ENCODE measurements around the gene PAPPA.

- TF ChIP-seq EZH2 (IDR thresholded peaks at IDR 0.05) (no peak), RAD21 (IDR thresholded peaks at IDR 0.05; ENCODE audit: low read depth) (no peak), CEBPB (IDR thresholded peaks at IDR 0.05; ENCODE audit: low read depth) (no peak), POLR2AphosphoS5 (IDR thresholded peaks at IDR 0.05; ENCODE audit: low read depth, low read length) (no peak), EZH2phosphoT487 (IDR thresholded peaks at IDR 0.05; ENCODE audit: borderline replicate concordance) (no peak), YY1 (IDR thresholded peaks at IDR 0.05; ENCODE audit: extremely low read depth, insufficient replicate concordance, low read depth, low read length) (no peak), ZNF274 (IDR thresholded peaks at IDR 0.05; ENCODE audit: low read depth, low read length) (no peak), ZFX (IDR thresholded peaks at IDR 0.05) (no peak)
- TF ChIP-seq, protein P1, sequence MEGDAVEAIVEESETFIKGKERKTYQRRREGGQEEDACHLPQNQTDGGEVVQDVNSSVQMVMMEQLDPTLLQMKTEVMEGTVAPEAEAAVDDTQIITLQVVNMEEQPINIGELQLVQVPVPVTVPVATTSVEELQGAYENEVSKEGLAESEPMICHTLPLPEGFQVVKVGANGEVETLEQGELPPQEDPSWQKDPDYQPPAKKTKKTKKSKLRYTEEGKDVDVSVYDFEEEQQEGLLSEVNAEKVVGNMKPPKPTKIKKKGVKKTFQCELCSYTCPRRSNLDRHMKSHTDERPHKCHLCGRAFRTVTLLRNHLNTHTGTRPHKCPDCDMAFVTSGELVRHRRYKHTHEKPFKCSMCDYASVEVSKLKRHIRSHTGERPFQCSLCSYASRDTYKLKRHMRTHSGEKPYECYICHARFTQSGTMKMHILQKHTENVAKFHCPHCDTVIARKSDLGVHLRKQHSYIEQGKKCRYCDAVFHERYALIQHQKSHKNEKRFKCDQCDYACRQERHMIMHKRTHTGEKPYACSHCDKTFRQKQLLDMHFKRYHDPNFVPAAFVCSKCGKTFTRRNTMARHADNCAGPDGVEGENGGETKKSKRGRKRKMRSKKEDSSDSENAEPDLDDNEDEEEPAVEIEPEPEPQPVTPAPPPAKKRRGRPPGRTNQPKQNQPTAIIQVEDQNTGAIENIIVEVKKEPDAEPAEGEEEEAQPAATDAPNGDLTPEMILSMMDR (IDR thresholded peaks at IDR 0.05 in 2 of 3, conservative IDR thresholded peaks at IDR 0.05 in 1 of 3; ENCODE audit: borderline replicate concordance in 1 of 3, insufficient read depth in 1 of 3, low read depth in 2 of 3, low read length in 2 of 3), result no peak
These were observed 44.8 kb downstream of the PAPPA start for GRCh38 chr9:116198344-116198743.
